HG03103 (cell line): ENCODE results near the gene PRG3.

Experiments used
- ATAC-seq: cut with Tn5 transposase; IDR thresholded peaks from one replicate; pipeline ENCODE4 v1.9.1; 2021; ENCODE audit warnings: low read depth; ENCODE audit not compliant: unreplicated experiment

PRG3 gene

DNA sequence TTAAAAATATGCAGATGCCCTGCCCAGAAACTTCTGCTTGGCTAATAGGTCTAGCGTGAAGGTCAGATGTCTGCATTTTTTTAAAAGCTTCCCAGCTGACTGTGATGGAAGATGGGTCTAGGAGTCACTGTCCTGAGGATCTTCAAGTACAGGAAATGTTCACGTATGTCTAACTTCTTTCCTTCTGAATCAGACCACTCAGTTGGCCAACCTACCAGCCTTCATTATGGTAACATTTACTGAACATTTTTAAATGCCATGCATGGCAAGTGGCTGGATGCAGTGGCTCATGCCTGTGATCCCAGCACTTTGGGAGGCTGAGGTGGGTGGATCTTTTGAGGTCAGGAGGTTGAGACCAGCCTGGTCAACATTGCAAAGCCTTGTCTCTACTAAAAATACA is 10.6 kb upstream of the PRG3 start:
- no peak for ATAC-seq

DNA sequence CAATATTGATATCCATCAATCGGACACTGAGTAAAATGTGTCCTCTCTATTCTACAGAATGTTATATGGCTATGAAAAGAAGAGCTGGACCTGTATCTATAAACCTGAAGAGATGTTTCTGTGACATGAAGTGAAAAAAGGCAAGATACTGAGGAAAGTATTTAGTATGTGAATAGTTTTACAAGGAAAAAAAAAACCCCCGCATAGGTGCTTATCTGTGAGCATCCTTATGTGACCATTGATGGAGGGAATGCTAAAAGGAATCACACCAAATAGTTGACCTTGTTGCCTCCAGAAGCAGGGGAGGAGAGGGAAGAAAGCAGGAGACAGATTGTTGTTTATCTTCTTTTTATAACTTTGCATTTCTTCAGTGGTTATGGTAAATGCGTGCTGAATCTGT is 10.2 kb upstream of the PRG3 start:
- no peak for ATAC-seq

DNA sequence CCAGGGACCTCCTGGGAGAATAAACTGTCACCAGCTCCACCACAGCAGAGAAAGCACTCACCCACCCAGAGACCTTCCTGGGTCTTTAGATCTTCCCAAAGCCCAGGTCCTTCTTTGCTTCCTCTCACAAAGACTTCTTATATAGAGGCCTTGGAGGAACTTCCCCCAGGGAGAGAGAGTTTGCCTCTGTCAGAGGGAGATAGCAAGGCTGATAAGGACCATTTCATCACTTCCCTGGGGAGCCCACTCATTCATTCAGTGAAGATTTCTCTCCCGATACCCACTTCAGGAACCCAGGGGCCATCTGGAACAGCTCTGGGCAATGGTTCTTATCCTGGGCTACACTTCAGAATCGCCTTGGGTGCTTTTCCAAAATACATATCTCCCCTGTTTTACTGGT is 9.6 kb upstream of the PRG3 start, which contains the start of gene PRG2:
TSS of gene PRG2 (minus strand) at position 116 of the 400 bp plus-strand sequence. CDS start 706 bp downstream, outside the sequence.
- no peak for ATAC-seq

DNA sequence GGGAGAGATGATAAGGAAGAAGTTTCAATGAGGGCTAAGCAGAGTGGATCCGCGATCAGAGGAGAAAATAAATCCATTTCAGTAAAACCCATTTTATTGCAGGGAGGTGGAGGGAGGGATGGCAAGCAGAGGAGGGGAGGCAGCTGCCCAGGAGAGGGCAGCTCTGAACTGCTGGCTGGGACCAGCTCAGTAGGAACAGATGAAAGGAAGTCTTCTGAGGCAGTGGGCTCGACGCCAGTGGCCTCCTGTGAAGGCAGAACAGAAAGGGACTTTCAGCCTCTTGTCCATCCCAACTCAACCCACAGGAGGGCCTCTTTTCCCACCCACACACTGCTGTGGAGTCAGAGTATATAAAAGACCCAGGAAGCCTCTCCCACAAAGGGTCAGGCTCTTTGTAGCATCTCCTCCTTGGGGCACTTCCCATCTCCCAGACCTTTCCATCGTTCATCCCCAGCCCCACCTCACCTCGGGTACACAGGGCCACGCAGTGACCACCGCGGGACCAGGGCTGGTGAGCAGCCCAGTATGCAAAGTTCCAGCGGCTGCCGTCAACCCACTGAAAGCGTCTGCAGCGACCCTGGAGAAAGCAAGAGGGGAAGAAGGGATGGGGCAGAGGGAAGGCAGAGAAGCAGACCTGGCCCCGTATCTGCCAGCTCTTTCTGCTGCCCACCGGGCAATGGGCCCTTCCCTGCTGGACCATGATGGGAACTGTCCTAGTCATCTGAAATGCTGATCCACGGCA is 6.5 kb upstream of the PRG3 start:
- no peak for ATAC-seq

DNA sequence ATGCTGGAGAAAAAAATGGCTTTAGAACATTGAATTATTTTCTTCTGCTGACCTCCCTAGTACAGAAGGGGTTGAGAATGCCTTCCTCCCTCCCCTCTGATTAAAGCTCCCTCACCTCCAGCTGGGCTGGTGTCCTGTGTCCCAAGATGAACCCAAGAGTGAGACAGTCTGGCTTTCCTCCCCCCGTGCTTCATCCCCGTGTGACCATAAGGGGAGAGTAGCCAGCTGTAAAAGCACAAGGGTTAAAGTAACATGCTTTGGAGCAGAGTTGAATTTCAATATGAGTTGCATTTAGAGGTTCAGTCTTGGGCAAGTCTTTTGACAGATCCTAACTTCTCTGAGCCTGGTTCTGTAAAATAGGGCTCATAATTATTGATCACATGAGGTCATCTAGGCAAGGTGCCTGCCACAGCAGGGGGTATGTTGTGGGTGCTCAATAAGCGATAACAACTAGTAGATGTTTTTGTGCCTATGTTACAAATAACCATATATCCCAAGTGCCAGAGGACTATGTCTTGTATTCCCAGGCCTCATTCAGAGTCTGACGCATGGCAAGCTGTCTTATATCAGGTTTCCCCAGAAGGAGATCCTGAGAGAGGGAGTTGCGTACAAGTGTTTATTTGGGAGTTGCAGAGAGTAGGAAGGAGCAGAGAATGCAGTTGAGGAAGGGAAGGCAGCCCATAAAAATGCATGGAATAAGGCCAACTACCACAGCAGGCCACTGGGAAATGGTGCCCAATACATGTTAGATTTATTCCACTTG is 5.4 kb upstream of the PRG3 start:
- no peak for ATAC-seq

DNA sequence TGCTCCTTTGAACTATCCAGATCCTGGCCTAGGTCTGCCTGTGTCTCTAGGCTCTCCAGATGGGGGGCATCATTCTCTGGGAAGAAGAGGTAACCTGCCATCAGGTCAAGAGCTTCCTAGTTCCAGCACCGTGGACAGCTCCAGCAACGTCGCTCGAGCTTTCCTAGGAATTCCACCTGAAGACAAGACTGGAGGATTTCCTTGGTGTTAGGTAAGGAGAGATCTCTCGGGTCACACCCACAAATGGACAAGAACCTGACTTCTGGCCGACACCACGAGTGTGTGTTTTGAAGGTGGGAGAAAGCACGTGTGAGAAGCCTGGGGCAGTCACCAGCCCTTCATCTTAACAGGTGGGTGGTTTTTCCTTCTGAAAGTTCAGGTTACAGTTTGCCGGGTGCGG is 1.2 kb downstream of the PRG3 start:
- no peak for ATAC-seq

DNA sequence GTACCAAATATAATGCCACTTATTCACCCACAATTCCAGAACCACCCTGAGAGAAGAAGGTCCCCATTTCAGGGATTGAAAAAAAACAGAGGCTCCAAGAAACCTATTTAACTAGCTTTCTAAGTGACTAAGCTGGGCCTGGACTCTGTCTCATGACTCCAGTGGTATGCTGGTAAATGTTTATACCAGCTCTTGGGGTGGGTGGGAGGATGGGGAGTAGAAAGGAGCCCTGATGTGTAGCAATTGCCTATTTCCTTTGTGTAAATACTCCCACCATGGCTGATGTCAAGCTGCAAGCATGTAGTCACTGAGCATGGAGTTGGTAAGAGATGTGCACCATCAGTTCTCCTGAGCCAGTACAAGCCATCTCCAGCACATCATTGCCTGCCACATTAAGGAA is 2.8 kb downstream of the PRG3 start:
- ATAC-seq: no peak

DNA sequence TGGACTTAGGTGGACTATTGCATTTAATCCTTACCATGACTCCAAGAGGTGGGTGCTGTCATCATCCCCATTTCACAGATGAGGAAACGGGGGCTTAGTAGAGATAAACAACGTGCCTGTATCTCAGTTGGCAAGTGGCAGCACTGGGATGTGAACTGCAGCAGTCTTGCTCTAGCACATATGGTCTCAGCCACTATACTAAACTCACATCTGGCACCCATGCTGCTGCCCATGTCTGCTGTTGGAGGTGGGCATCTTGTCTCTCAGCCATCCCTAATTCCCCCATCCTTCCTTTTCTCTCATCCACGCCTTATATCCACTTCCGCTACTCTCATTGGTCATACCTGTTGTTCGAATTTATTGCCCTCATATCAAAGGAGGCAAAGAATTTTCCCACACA is 3.8 kb downstream of the PRG3 start:
- no peak for ATAC-seq

DNA sequence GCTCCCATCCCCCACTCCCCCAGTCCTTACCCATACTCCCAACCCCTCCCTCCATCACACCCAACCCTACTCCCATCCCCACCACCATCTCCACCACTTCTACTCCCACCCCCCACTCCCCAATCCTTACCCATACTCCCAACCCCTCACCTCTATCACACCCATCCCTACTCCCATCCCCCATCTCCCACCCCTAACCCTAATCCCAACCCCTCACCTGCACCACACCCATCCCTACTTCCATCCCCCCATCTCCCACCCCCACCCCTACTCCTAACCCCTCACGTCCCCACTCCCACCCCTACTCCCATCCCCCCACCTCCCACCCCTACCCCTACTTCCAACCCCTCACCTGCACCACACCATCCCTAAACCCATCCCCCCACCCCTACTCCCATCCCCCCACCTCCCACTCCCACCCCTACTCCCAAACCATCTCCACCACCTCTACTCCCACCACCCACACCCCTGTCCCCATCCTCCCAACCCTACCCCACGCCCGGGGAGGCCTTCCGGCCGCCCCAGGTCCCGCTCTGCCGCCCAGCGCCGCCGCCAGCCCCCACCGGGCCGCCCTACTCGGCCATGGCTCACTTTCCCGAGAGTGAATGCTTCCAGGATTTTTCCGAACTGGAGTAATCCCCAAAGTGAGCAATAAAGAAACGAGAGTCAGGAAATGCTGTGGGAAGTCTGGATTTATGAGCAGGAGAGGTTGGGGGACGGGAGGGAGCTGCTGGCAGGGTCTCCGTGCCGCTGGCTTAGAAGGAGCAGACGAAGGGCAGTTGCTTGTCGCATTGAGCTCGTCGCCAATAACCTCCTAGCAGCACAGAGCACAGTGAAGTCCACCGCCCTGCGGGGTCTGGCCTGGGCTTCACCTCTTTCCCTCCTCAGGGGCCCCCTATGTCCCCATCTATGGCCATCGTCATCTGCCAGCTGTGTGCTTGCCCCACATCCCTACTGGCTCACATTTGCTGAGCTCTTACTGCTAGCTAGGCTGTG is 4.6 kb downstream of the PRG3 start:
- no peak for ATAC-seq

DNA sequence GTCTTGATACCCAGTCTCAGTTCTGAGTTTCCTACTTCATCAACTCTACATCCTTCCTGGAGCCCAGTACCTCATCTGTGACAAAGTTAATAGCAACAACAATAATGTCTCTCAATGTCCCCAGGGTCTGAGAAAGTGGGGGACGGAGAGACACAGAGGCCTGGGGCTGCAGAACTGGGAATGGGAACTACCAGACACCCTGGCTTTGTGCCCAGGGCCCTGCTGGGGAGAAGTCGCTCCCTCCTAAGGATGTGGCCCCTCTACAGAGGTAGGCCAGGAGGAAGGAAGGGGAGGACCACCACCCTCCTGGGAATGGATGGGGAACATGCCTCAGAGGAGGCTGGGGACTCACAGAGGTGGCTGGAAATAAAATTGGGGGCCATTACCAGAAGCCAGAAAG is 5.5 kb downstream of the PRG3 start:
- no peak for ATAC-seq

DNA sequence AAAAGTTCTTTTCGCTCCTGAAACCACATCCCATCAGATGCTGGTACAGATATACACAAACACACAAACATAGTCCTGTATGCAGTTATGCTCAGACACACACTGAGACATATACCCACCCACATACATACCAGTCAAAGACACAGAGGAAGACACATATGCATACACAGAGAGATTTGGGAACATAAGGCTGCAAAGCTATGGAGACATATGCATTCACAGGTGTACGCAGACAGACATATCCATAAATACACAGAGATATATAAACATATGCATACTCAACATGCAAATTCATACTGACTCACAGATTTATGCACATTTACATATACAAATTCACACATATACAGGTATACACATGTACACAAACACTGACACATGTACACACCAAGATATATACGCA is 6.0 kb downstream of the PRG3 start:
- ATAC-seq: no peak

DNA sequence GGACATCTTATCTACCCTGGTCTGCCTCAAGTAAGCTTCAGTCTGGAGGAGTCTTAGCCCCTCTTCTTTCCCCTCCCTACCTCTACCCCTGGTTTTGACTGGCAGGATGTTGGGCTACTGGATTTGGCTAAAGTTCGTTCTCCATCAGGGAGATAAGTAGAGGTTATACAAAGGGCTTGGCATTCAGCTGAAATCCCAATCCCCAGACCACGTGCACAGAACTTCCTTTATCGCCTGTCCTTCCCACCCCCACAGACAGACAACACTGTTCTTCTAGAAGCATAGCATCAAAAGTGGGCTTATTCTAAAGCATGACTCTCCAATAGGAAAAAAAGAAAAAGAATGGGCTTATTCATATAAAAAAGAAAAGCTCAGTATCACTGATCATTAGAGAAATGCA is 7.8 kb downstream of the PRG3 start:
- no peak for ATAC-seq

DNA sequence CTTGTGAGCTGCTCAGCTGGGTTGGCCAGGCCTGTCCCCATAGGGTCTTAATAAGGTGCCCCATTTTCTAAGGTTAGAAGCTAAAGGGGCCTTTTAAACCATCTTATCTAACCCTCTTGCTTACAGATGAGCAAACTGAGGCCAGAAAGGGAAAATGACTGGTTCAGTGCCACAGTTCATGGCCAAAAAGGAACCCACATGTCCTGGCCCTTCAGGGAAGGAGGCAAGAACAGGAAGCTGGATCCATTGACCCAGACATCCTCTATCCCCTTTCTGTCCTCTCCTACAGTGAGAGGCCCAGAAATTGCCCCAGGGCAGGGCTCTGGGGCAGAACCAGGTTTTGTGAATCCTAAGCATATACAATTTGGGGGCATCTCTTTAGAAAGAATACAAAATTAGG is 10.0 kb downstream of the PRG3 start:
- no peak for ATAC-seq

DNA sequence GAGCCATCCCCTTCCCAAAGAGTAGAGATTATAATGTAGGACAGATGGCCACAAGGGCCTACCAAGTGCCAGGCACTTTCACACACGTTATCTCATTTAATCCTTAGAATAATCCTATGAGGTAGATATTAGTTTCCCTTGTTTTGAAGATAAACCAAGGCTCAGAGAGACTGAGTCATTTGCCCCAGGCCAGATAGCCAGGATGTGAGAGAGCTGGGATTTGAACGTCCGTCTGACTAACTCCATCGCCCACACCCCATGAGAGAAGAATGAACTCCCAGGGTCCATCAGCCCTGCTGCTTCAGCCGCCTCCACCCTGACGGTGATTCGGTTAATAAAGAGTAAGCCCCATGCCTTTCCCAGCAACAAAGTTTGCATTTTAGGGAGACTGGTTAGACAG is 10.7 kb downstream of the PRG3 start:
- ATAC-seq: no peak

DNA sequence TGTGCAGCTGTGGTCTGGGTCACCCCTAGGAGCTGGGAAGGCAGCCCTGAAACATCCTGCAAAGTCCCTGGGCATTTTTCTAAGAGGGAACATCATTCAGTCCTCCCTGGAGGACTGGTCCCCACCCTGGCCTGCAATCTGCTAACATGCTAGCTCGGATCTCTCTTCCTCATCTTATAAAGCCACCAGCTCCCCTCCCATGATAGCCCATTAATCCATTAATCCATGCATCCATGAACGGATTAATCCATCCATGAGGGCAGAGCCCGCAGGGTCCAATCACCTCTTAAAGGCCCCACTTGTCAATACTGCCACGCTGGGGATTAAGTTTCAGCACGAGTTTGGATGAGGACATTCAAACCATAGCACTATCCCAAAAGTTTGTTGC is 12.1 kb downstream of the PRG3 start:
- ATAC-seq: no peak

DNA sequence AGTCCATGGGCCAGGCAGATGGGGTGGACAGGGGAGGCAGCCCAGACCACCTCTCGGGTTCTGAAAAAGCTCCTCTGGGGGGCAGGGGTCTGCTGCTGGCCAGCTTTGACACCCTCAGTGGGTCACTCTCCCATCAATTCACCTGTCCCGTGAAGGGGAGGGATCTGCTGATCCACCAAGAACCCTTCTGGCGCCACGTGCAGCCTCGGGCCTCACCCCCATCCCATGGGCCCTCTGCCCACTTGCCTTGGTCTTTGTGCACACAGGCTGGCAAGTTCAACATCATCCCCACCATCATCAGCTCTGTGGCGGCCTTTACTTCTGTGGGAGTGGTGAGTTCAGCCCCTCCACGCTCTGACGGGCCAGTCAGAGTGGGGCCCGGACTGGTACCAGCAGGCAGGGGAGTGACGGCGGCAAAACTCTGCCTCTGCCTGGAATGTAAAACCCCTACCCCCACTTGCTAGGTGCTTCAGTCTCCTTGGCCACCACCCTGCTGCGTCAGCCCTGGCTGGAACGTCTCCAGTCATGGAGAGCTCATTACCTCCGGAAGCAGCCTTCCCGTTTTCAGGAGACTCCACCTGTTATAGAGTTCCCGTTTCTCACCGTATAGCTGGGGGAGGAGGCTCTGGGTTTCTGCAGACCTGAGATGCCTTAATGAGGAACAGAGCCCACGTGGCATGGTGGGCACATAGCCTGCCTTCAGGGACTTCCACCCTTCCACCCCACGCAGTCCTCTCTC is 12.7 kb downstream of the PRG3 start:
- no peak for ATAC-seq

DNA sequence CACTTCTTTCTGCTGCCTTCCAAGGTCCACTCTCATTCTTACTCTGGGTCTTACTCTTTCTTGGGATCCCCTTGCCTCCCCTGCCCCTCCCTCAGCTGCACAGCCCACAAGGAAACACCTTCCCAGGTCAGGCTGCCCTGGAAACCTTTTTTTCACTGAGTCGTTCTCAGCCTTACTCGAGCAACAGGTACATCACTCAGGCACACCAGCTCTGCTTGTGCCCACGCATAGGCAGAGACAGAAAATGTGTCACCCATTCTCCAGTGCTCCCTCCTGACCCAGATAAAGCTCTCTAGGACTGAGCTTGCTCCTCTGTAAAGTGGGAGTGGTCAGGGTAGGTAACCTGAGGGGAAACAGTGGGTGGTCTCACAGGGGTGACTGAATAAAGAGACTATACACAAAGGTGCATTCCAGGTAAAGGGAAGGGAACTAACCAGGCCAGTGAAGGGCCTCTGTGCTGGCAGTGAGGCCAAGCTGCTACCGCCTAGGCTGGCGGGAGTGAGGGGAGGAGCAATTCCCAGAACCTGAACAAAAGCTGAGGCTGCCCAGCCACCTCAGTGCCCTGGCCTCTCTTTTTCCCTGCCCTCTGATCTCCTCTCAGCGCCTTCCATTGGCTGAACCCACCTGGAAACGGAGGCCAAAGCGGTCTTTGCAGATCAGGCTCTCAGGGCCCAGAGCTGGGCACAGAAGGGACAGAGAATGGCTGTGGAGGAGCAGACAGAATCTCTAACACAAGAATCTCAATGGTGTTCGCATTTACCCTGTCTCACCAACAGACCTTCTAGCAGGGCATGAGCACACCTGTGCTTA is 15.9 kb downstream of the PRG3 start:
- ATAC-seq: no peak

DNA sequence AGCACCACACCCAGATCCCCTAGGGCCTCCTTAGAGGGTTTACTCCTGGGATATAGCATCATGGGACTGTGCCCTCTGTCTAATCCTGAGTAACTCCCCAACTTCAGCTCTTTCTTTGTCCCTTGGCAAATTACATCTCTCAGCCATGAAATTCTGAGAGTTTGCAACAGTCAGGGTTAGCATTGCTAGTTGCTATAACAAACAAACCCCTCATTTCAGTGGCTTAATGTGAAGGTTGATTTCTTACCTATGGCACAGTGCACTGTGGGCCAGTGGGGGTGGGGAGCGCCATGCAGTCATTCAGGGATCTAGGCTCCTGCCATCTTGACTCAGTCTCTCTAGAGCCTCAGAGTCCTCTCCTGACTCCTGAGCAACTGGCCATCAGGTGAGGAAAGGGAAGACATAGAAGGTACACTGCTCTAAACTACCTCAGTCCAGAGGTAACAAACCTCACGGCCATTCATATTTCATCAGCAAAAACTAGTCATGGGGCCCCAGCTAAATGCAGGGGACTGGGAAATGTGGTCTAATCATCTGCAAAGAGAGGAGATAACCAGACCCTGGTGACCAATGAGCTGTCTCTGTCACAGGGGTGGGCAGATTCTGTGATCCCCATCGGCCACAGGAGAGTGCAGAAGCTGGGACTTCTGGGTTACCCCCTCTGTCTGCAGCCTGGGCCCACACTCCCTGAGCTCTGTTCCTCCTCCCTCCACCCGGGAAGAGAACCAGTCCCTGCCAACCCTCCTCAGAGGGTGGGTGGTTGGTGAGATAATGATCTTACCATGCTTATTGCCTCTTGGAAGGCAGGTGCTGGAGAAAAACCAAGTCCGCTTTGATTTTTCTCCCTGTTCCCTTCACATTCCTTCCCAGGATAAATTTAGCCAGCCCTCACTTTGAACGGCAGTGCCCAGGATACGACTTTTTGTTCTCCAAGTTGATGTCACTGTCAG is 17.5 kb downstream of the PRG3 start:
- ATAC-seq: no peak
